GM23338 (cell line): ENCODE data around the gene OTOS. TPM values are rescaled to one million over a fixed set of nuclear protein-coding genes. Genes with fewer than 3 reads are reported as not detected.
A peak's percentile ranks its signal among the peaks of the same experiment; 100 is the strongest.

ENCODE experiments used
- ATAC-seq: fragments of 200-7000 bp; cut with Tn5 transposase; 3 replicates; pipeline ENCODE4 v1.9.1; 2020
- DNase-seq: peaks from one replicate; pipeline ENCODE4 v3.0.0-alpha.2; 2015; ENCODE audit warnings: low spot score
- H2AFZ ChIP-seq: fragments of 200-600 bp; sonication (generic); 2 replicates; pipeline ENCODE4 v1.8.0; 2016; ENCODE audit warnings: antibody characterized with exemption, mild to moderate bottlenecking, moderate library complexity
- H3F3A ChIP-seq: fragments of 200-600 bp; sonication (generic); replicated peaks from 2 replicates; pipeline ENCODE4 v1.8.0; 2017; ENCODE audit warnings: antibody characterized with exemption, mixed run types, low read depth
- H3K27ac ChIP-seq: fragments of 200-600 bp; sonication (generic); 2 replicates; pipeline ENCODE4 v1.6.1; 2016; ENCODE audit warnings: low read depth
- H3K27me3 ChIP-seq: fragments of 200-600 bp; sonication (generic); 2 replicates; pipeline ENCODE4 v1.8.0; 2016; ENCODE audit warnings: mild to moderate bottlenecking, mixed run types, moderate library complexity; ENCODE audit not compliant: insufficient read depth
- H3K36me3 ChIP-seq: fragments of 200-600 bp; sonication (generic); 2 replicates; pipeline ENCODE4 v1.8.0; 2016; ENCODE audit warnings: mild to moderate bottlenecking; ENCODE audit not compliant: insufficient read depth
- H3K4me1 ChIP-seq: fragments of 200-600 bp; sonication (generic); 2 replicates; pipeline ENCODE4 v1.8.0; 2016; ENCODE audit warnings: mild to moderate bottlenecking, moderate library complexity; ENCODE audit not compliant: insufficient read depth
- H3K4me2 ChIP-seq: fragments of 200-600 bp; sonication (generic); 2 replicates; pipeline ENCODE4 v1.7.1; 2017; ENCODE audit warnings: mixed run types
- H3K4me3 ChIP-seq: fragments of 200-600 bp; sonication (generic); 2 replicates; pipeline ENCODE4 v1.6.1; 2016; ENCODE audit warnings: mixed run types
- H3K79me2 ChIP-seq: fragments of 200-600 bp; sonication (generic); replicated peaks from 2 replicates; pipeline ENCODE4 v1.8.0; 2017; ENCODE audit warnings: mild to moderate bottlenecking; ENCODE audit not compliant: insufficient read depth
- H3K9me2 ChIP-seq: fragments of 200-600 bp; sonication (generic); 2 replicates; pipeline ENCODE4 v1.8.0; 2017; ENCODE audit not compliant: insufficient read depth
- H4K20me1 ChIP-seq: fragments of 200-600 bp; sonication (generic); replicated peaks from 2 replicates; pipeline ENCODE4 v1.8.0; 2017; ENCODE audit warnings: mild to moderate bottlenecking; ENCODE audit not compliant: insufficient read depth
- H3K27ac Mint-ChIP-seq: 2 replicates; pipeline ENCODE4 v1.8.0; 2020; ENCODE audit warnings: inconsistent platforms, mild to moderate bottlenecking, moderate library complexity, mixed read lengths
- H3K27me3 Mint-ChIP-seq: 3 replicates; pipeline ENCODE4 v1.8.0; 2022; ENCODE audit warnings: low read depth, mild to moderate bottlenecking, moderate library complexity, mixed read lengths, inconsistent platforms; ENCODE audit not compliant: insufficient read depth, poor library complexity
- H3K36me3 Mint-ChIP-seq: 3 replicates; pipeline ENCODE4 v1.8.0; 2021; ENCODE audit warnings: low read depth, mild to moderate bottlenecking, inconsistent platforms, moderate library complexity, mixed read lengths
- H3K4me1 Mint-ChIP-seq: 3 replicates; pipeline ENCODE4 v1.8.0; 2020; ENCODE audit warnings: mild to moderate bottlenecking, inconsistent platforms, mixed read lengths
- H3K4me3 Mint-ChIP-seq: 3 replicates; pipeline ENCODE4 v1.8.0; 2021; ENCODE audit warnings: moderate library complexity, mild to moderate bottlenecking, inconsistent platforms, mixed read lengths
- H3K9me3 Mint-ChIP-seq: 3 replicates; pipeline ENCODE4 v1.8.0; 2020; ENCODE audit warnings: moderate library complexity, mild to moderate bottlenecking, inconsistent platforms, mixed read lengths
- CREB1 ChIP-seq: fragments of 250-450 bp; sonication (Bioruptor Pico); IDR thresholded peaks from 2 replicates; pipeline ENCODE4 v1.5.0; 2020; ENCODE audit warnings: low read depth, mild to moderate bottlenecking, moderate library complexity
- EZH2 ChIP-seq: fragments of 200-600 bp; sonication (generic); IDR thresholded peaks from one replicate; pipeline ENCODE4 v1.8.0; 2017; ENCODE audit warnings: antibody characterized with exemption, mild to moderate bottlenecking, low read depth; ENCODE audit not compliant: unreplicated experiment
- EZH2phosphoT487 ChIP-seq: fragments of 200-600 bp; sonication (generic); IDR thresholded peaks from one replicate; pipeline ENCODE4 v1.8.1; 2018; ENCODE audit warnings: antibody characterized with exemption; ENCODE audit not compliant: unreplicated experiment
- JUNB ChIP-seq: IDR thresholded peaks from one replicate; pipeline ENCODE4 v1.6.1; 2016; ENCODE audit warnings: antibody characterized with exemption; ENCODE audit not compliant: unreplicated experiment
- NANOG ChIP-seq: IDR thresholded peaks from 2 replicates; pipeline ENCODE4 v1.6.1; 2016; ENCODE audit warnings: antibody characterized with exemption, borderline replicate concordance
- POLR2AphosphoS5 ChIP-seq: IDR thresholded peaks from 2 replicates; pipeline ENCODE4 v1.6.1; 2016; ENCODE audit warnings: antibody characterized with exemption, low read depth
- STAT1 ChIP-seq: IDR thresholded peaks from one replicate; pipeline ENCODE4 v1.6.1; 2016; ENCODE audit warnings: antibody characterized with exemption; ENCODE audit not compliant: unreplicated experiment
- ZNF114 ChIP-seq: fragments of 250-450 bp; sonication (Bioruptor Pico); IDR thresholded peaks from 2 replicates; pipeline ENCODE4 v1.5.0; 2020; ENCODE audit warnings: mild to moderate bottlenecking, moderate library complexity
- ZNF331 ChIP-seq: fragments of 250-450 bp; sonication (Bioruptor Pico); IDR thresholded peaks from 2 replicates; pipeline ENCODE4 v1.5.0; 2020; ENCODE audit warnings: low read depth, mild to moderate bottlenecking, moderate library complexity
- polyA plus RNA-seq: library from polyadenylated mRNA; unstranded; fragments of >200 nt; fragmentation: Nextera tagmentation; extraction: Ambion mirVana; gene quantifications from 2 replicates; pipeline ENCODE4 v1.2.1, GENCODE V29; 2016
- total RNA-seq: library from RNA; depleted of rRNA; stranded (reverse); fragments of >200 nt; shearing (Covaris generic); gene quantifications from 2 replicates; pipeline ENCODE4 v1.2.3, GENCODE V29; 2014
- TF ChIP-seq, protein P1 (sequence below): IDR thresholded peaks from one replicate; pipeline ENCODE4 v1.6.1; 2018; ENCODE audit warnings: antibody characterized with exemption; ENCODE audit not compliant: unreplicated experiment
- TF ChIP-seq, protein P2 (sequence below): IDR thresholded peaks from 2 replicates; pipeline ENCODE4 v1.6.1; 2016; ENCODE audit warnings: antibody characterized with exemption
- TF ChIP-seq, protein P3 (sequence below), 2 experiments: fragments of 200-600 bp in 1 of 2; sonication (generic) in 1 of 2; conservative IDR thresholded peaks; 2 replicates each; pipeline versions ENCODE4 v1.5.1 to v1.6.1; 2016 to 2017; ENCODE audit warnings: antibody characterized with exemption in 2 of 2, low read depth in 2 of 2, mild to moderate bottlenecking in 2 of 2, moderate library complexity in 1 of 2
- TF ChIP-seq, protein P4 (sequence below): fragments of 250-450 bp; sonication (Bioruptor Pico); IDR thresholded peaks from 2 replicates; pipeline ENCODE4 v1.5.0; 2020; ENCODE audit warnings: mild to moderate bottlenecking, moderate library complexity

OTOS gene
- total and polyA plus RNA-seq, 2 experiments from 2014 or later = 0.40 TPM; not detected in 1

DNA sequence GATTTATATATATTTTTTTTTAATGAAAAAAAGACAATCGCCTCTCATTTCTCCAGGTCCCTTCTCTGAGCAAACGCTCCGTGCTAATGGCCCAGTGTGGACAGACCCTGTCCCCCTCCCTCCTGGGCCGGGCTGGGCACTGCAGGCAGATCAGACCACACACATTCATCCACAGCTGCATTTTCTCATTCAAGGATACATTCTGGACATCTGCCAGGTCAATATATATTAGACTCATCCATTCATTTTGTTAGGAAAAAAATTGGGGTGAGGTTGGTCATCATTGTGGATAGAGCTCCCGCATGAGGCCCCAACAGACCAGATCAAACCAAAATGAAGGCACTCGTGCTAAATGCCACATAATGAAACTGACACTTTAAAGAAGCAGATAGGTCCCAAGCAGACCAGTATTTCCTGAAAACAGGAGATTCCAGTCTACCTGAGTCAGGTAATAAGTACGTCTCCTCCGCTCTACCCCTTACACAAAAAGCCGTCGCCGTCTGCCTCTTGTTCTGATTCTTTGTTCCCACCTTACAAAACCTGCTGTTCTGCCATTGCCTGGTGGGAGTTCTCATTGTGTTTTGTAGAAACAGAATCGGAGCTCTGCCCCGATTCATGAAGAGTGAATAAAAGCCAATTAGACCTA is 15.4 kb upstream of the OTOS start:
- peaks cover 9% of the 10 kb centered on the region; the same call in 2 of the 3 replicates for H3K4me1 Mint-ChIP-seq
- Histone ChIP-seq H3F3A (no peaks in the 10 kb centered on the region), H3K27me3 (no peaks in the 10 kb centered on the region), H4K20me1 (no peaks in the 10 kb centered on the region), H3K4me1 (no peaks in the 10 kb centered on the region), H2AFZ (0 out of 2 replicates have a peak overlapping the region, but pooled peaks have one; percentile 47), H3K36me3 (no peaks in the 10 kb centered on the region), H3K79me2 (no peaks in the 10 kb centered on the region), H3K4me3 (no peak overlapping the region), H3K27ac (no peak overlapping the region), H3K9me2 (no peaks in the 10 kb centered on the region), H3K4me2 (no peak overlapping the region)
- H3K27ac Mint-ChIP-seq = no peak overlapping the region
- H3K27me3 Mint-ChIP-seq = peaks cover 8% of the 10 kb centered on the region
- H3K9me3 Mint-ChIP-seq = no peaks in the 10 kb centered on the region
- no peak overlapping the region for H3K4me3 Mint-ChIP-seq
- DNase-seq (no peak), ATAC-seq (no peak)
- H3K36me3 Mint-ChIP-seq = no peaks in the 10 kb centered on the region
- TF ChIP-seq EZH2phosphoT487 (no peak), JUNB (no peak), ZNF331 (CRISPR knock-in tag) (no peak), STAT1 (no peak), NANOG (no peak), POLR2AphosphoS5 (no peak), EZH2 (no peak), ZNF114 (CRISPR knock-in tag) (no peak), CREB1 (CRISPR knock-in tag) (no peak)
- TF ChIP-seq, protein P1, sequence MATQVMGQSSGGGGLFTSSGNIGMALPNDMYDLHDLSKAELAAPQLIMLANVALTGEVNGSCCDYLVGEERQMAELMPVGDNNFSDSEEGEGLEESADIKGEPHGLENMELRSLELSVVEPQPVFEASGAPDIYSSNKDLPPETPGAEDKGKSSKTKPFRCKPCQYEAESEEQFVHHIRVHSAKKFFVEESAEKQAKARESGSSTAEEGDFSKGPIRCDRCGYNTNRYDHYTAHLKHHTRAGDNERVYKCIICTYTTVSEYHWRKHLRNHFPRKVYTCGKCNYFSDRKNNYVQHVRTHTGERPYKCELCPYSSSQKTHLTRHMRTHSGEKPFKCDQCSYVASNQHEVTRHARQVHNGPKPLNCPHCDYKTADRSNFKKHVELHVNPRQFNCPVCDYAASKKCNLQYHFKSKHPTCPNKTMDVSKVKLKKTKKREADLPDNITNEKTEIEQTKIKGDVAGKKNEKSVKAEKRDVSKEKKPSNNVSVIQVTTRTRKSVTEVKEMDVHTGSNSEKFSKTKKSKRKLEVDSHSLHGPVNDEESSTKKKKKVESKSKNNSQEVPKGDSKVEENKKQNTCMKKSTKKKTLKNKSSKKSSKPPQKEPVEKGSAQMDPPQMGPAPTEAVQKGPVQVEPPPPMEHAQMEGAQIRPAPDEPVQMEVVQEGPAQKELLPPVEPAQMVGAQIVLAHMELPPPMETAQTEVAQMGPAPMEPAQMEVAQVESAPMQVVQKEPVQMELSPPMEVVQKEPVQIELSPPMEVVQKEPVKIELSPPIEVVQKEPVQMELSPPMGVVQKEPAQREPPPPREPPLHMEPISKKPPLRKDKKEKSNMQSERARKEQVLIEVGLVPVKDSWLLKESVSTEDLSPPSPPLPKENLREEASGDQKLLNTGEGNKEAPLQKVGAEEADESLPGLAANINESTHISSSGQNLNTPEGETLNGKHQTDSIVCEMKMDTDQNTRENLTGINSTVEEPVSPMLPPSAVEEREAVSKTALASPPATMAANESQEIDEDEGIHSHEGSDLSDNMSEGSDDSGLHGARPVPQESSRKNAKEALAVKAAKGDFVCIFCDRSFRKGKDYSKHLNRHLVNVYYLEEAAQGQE = no peak
- TF ChIP-seq, protein P2, sequence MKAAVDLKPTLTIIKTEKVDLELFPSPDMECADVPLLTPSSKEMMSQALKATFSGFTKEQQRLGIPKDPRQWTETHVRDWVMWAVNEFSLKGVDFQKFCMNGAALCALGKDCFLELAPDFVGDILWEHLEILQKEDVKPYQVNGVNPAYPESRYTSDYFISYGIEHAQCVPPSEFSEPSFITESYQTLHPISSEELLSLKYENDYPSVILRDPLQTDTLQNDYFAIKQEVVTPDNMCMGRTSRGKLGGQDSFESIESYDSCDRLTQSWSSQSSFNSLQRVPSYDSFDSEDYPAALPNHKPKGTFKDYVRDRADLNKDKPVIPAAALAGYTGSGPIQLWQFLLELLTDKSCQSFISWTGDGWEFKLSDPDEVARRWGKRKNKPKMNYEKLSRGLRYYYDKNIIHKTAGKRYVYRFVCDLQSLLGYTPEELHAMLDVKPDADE = no peak
- TF ChIP-seq, protein P3, sequence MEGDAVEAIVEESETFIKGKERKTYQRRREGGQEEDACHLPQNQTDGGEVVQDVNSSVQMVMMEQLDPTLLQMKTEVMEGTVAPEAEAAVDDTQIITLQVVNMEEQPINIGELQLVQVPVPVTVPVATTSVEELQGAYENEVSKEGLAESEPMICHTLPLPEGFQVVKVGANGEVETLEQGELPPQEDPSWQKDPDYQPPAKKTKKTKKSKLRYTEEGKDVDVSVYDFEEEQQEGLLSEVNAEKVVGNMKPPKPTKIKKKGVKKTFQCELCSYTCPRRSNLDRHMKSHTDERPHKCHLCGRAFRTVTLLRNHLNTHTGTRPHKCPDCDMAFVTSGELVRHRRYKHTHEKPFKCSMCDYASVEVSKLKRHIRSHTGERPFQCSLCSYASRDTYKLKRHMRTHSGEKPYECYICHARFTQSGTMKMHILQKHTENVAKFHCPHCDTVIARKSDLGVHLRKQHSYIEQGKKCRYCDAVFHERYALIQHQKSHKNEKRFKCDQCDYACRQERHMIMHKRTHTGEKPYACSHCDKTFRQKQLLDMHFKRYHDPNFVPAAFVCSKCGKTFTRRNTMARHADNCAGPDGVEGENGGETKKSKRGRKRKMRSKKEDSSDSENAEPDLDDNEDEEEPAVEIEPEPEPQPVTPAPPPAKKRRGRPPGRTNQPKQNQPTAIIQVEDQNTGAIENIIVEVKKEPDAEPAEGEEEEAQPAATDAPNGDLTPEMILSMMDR (conservative IDR thresholded peaks at IDR 0.05; ENCODE audit: low read depth in 2 of 2) = no peak
- TF ChIP-seq, protein P4, sequence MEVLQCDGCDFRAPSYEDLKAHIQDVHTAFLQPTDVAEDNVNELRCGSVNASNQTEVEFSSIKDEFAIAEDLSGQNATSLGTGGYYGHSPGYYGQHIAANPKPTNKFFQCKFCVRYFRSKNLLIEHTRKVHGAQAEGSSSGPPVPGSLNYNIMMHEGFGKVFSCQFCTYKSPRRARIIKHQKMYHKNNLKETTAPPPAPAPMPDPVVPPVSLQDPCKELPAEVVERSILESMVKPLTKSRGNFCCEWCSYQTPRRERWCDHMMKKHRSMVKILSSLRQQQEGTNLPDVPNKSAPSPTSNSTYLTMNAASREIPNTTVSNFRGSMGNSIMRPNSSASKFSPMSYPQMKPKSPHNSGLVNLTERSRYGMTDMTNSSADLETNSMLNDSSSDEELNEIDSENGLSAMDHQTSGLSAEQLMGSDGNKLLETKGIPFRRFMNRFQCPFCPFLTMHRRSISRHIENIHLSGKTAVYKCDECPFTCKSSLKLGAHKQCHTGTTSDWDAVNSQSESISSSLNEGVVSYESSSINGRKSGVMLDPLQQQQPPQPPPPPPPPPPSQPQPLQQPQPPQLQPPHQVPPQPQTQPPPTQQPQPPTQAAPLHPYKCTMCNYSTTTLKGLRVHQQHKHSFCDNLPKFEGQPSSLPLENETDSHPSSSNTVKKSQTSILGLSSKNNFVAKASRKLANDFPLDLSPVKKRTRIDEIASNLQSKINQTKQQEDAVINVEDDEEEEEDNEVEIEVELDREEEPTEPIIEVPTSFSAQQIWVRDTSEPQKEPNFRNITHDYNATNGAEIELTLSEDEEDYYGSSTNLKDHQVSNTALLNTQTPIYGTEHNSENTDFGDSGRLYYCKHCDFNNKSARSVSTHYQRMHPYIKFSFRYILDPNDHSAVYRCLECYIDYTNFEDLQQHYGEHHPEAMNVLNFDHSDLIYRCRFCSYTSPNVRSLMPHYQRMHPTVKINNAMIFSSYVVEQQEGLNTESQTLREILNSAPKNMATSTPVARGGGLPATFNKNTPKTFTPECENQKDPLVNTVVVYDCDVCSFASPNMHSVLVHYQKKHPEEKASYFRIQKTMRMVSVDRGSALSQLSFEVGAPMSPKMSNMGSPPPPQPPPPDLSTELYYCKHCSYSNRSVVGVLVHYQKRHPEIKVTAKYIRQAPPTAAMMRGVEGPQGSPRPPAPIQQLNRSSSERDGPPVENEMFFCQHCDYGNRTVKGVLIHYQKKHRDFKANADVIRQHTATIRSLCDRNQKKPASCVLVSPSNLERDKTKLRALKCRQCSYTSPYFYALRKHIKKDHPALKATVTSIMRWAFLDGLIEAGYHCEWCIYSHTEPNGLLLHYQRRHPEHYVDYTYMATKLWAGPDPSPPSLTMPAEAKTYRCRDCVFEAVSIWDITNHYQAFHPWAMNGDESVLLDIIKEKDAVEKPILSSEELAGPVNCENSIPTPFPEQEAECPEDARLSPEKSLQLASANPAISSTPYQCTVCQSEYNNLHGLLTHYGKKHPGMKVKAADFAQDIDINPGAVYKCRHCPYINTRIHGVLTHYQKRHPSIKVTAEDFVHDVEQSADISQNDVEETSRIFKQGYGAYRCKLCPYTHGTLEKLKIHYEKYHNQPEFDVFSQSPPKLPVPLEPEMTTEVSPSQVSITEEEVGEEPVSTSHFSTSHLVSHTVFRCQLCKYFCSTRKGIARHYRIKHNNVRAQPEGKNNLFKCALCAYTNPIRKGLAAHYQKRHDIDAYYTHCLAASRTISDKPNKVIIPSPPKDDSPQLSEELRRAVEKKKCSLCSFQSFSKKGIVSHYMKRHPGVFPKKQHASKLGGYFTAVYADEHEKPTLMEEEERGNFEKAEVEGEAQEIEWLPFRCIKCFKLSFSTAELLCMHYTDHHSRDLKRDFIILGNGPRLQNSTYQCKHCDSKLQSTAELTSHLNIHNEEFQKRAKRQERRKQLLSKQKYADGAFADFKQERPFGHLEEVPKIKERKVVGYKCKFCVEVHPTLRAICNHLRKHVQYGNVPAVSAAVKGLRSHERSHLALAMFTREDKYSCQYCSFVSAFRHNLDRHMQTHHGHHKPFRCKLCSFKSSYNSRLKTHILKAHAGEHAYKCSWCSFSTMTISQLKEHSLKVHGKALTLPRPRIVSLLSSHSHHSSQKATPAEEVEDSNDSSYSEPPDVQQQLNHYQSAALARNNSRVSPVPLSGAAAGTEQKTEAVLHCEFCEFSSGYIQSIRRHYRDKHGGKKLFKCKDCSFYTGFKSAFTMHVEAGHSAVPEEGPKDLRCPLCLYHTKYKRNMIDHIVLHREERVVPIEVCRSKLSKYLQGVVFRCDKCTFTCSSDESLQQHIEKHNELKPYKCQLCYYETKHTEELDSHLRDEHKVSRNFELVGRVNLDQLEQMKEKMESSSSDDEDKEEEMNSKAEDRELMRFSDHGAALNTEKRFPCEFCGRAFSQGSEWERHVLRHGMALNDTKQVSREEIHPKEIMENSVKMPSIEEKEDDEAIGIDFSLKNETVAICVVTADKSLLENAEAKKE (CRISPR knock-in tag) = no peak
